Measurements from ENCODE around the gene SOX6. TPM values are rescaled to one million over a fixed set of nuclear protein-coding genes. Genes with fewer than 3 reads are reported as not detected.

Gene SOX6
- total and polyA plus RNA-seq, 12 donors = 0.71 to 13.9 (median 6.7) TPM

DNA sequence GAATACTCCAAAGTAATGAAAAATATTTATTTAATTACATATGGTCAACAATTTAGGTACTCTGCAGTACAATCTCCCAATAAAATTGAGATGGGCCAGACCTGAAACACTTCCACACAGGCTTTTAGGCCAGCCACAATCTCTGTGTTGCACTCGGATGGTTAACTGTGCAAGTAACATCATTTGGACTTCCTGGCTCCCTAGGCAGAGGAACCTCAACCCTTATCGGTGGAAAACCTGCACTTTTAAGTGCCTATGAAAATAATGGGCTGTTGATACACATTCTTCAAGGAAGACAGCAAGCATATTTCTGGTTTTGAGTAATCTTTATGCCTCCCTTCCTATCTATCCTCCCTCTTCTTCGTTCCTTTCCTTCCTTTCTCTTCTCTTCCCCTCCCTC, 343.1 kb downstream of the SOX6 start:
- Histone ChIP-seq H3K36me3 (replicated peaks in 1 of 2) (no peaks in the 10 kb centered on the region), H3K4me3 (no peak overlapping the region), H3K4me1 (replicated peaks in 1 of 2) (peaks cover 0 to 6% of the 10 kb centered on the region in 2 donors), H3K9me3 (replicated peaks in 1 of 3) (no peaks in the 10 kb centered on the region), H3K27me3 (no peaks in the 10 kb centered on the region), H3K27ac (no peak overlapping the region)
- DNase-seq = no peak
- intact Hi-C loops (cut with DNase I) = no loop called here
- no peak for TF ChIP-seq POLR2A (IDR thresholded peaks at IDR 0.05)
- TF ChIP-seq, protein P1, sequence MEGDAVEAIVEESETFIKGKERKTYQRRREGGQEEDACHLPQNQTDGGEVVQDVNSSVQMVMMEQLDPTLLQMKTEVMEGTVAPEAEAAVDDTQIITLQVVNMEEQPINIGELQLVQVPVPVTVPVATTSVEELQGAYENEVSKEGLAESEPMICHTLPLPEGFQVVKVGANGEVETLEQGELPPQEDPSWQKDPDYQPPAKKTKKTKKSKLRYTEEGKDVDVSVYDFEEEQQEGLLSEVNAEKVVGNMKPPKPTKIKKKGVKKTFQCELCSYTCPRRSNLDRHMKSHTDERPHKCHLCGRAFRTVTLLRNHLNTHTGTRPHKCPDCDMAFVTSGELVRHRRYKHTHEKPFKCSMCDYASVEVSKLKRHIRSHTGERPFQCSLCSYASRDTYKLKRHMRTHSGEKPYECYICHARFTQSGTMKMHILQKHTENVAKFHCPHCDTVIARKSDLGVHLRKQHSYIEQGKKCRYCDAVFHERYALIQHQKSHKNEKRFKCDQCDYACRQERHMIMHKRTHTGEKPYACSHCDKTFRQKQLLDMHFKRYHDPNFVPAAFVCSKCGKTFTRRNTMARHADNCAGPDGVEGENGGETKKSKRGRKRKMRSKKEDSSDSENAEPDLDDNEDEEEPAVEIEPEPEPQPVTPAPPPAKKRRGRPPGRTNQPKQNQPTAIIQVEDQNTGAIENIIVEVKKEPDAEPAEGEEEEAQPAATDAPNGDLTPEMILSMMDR (IDR thresholded peaks at IDR 0.05) = no peak
- 66 to 77% (median 72%) methylated on average over 3 of the region's 3 CpGs for WGBS, 4 donors

DNA sequence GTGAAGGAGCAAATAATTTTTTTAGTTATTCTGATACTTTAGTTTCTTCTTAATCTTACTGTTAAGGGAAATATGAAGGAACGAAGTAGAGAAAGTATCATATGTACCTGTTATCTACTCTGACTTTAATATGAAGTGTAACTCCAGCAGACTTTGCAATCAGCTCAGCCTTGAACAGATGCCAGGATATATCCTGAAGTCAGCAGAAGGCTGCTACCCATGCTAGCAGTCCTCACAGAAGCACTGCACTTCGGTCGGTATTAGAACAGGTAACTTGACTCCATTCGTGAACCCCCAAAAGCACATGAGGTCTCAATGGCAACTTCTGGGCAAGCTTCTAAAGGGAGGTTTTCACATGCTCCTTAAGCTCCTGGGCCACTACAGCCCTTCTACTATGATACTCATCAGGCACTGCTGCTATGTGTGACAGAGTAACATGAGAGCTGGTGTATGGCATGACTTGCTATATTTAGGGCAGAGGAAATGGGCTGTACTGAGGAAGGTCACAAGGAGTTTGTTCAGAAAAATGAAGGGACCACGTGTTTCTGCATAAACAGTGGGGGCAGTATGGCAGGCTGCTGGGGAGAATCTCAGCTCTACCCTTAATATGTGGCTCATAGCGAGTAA, 344.1 kb downstream of the SOX6 start:
- 34 to 64% (median 45%) methylated on average over 6 of the region's 6 CpGs for WGBS, 4 donors
- Histone ChIP-seq H3K27ac (no peak overlapping the region), H3K27me3 (no peaks in the 10 kb centered on the region), H3K4me3 (no peak overlapping the region), H3K9me3 (replicated peaks in 1 of 3) (no peaks in the 10 kb centered on the region), H3K4me1 (replicated peaks in 1 of 2) (peaks cover 0 to 6% of the 10 kb centered on the region in 2 donors), H3K36me3 (replicated peaks in 1 of 2) (no peaks in the 10 kb centered on the region)
- intact Hi-C loops (cut with DNase I) = no loop called here
- TF ChIP-seq POLR2A (IDR thresholded peaks at IDR 0.05) = no peak
- TF ChIP-seq, protein P1 (IDR thresholded peaks at IDR 0.05) = no peak
- peak in 2 of 7 donors; percentile 13 to 38 for DNase-seq

DNA sequence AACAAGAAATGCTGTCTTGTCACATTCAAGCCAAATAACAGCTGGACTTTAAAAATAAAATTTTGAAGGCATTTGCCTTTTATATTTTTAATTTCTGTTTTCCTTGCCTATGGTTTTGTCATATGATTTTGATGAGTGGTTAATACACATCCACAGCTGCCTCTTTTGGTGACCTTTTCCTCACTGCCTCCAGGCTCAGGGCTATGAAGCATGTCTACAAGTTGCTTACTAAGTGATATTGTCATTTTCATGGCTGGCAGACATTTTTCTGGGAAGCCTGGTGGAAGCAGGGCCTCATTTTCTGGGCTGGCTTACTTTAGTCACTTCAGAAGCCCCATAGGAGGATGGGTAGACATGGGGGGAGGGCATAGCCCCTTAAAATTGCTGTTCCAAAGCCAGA, 344.9 kb downstream of the SOX6 start:
- intact Hi-C loops (cut with DNase I) = no loop called here
- Histone ChIP-seq H3K36me3 (replicated peaks in 1 of 2) (no peaks in the 10 kb centered on the region), H3K27me3 (no peaks in the 10 kb centered on the region), H3K27ac (no peak overlapping the region), H3K4me1 (replicated peaks in 1 of 2) (peaks cover 0 to 6% of the 10 kb centered on the region in 2 donors), H3K4me3 (no peak overlapping the region), H3K9me3 (replicated peaks in 1 of 3) (no peaks in the 10 kb centered on the region)
- TF ChIP-seq POLR2A (IDR thresholded peaks at IDR 0.05) = no peak
- TF ChIP-seq, protein P1 (IDR thresholded peaks at IDR 0.05) = no peak
- no peak for DNase-seq

DNA sequence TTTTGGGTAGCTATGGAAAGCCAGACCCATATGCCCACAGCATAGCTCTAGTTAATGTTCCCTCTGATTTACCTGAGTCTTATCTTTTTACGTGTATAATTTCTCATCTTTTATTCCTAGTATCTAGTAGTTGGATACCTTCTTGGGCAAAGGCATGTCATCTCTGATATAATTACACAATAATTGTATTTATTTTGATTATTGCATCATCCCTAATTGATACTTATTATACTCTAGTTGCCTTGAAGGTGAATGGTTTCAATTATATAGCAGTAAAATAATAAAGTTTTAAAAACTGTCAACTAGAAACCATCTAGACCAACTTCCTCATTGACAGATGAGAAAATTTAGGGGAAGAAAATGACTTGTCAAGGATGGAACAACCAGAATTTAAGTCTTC, 347.3 kb downstream of the SOX6 start:
- no peaks in the 10 kb centered on the region for H3K36me3 ChIP-seq (replicated peaks in 1 of 2)
- peaks cover 0 to 6% of the 10 kb centered on the region in 2 donors for H3K4me1 ChIP-seq (replicated peaks in 1 of 2)
- intact Hi-C loops (cut with DNase I) = no loop called here
- 88 to 100% (median 91%) methylated on average over 1 of the region's 1 CpG for whole genome bisulfite sequencing, 4 donors
- H3K27ac ChIP-seq = no peak overlapping the region
- no peak for DNase-seq
- no peak overlapping the region for H3K4me3 ChIP-seq
- TF ChIP-seq, protein P1 (IDR thresholded peaks at IDR 0.05) = no peak
- no peaks in the 10 kb centered on the region for H3K9me3 ChIP-seq (replicated peaks in 1 of 3)
- H3K27me3 ChIP-seq = no peaks in the 10 kb centered on the region
